HepG2 (cell line): Measurements from ENCODE around the gene TPCN2. TPM values are rescaled to one million over a fixed set of nuclear protein-coding genes. Genes with fewer than 3 reads are reported as not detected.

ENCODE experiments used
- ARNTL ChIP-seq: sonication (generic); formaldehyde crosslinking; IDR thresholded peaks from 2 replicates; pipeline ENCODE4 v1.4.0; 2020; ENCODE audit warnings: mild to moderate bottlenecking, missing genetic modification reagents
- DMAP1 ChIP-seq: IDR thresholded peaks from 2 replicates; pipeline ENCODE4 v1.6.1; 2016
- FOSL2 ChIP-seq: sonication (generic); formaldehyde crosslinking; IDR thresholded peaks from 2 replicates; pipeline ENCODE4 v1.4.0; 2020; ENCODE audit warnings: missing genetic modification reagents
- KMT2A ChIP-seq: sonication (generic); formaldehyde crosslinking; IDR thresholded peaks from 2 replicates; pipeline ENCODE4 v1.4.0; 2020; ENCODE audit warnings: missing genetic modification reagents
- NFYC ChIP-seq: IDR thresholded peaks from 2 replicates; pipeline ENCODE4 v1.6.1; 2016; ENCODE audit warnings: missing genetic modification reagents, missing compliant biosample characterization
- SETDB1 ChIP-seq: sonication (generic); formaldehyde crosslinking; IDR thresholded peaks from 2 replicates; pipeline ENCODE4 v1.5.1; 2020; ENCODE audit warnings: missing genetic modification reagents, mild to moderate bottlenecking, borderline replicate concordance
- TEAD2 ChIP-seq: sonication (generic); formaldehyde crosslinking; IDR thresholded peaks from 2 replicates; pipeline ENCODE4 v1.9.0; 2021; ENCODE audit warnings: missing genetic modification reagents
- ZFAT ChIP-seq: sonication (generic); formaldehyde crosslinking; conservative IDR thresholded peaks from 2 replicates; pipeline ENCODE4 v1.8.1; 2023; ENCODE audit warnings: missing genetic modification reagents, inconsistent platforms
- ZFP37 ChIP-seq: sonication (generic); formaldehyde crosslinking; IDR thresholded peaks from 2 replicates; pipeline ENCODE4 v1.4.0; 2020; ENCODE audit warnings: missing genetic modification reagents, borderline replicate concordance
- ZFP62 ChIP-seq: sonication (generic); formaldehyde crosslinking; IDR thresholded peaks from 2 replicates; pipeline ENCODE4 v1.4.0; 2020; ENCODE audit warnings: missing genetic modification reagents
- ZNF12 ChIP-seq: sonication (generic); formaldehyde crosslinking; IDR thresholded peaks from 2 replicates; pipeline ENCODE4 v1.5.0; 2020; ENCODE audit warnings: missing genetic modification reagents
- ZNF207 ChIP-seq: fragments of 450-650 bp; IDR thresholded peaks from 2 replicates; pipeline ENCODE4 v1.6.1; 2016; ENCODE audit warnings: antibody characterized with exemption, borderline replicate concordance
- ZNF432 ChIP-seq: sonication (generic); formaldehyde crosslinking; IDR thresholded peaks from 2 replicates; pipeline ENCODE4 v1.5.0; 2020; ENCODE audit warnings: missing genetic modification reagents, mild to moderate bottlenecking, borderline replicate concordance
- ZNF556 ChIP-seq: sonication (generic); formaldehyde crosslinking; IDR thresholded peaks from 2 replicates; pipeline ENCODE4 v1.4.0; 2020; ENCODE audit warnings: mild to moderate bottlenecking, missing genetic modification reagents, borderline replicate concordance
- polyA plus RNA-seq, 8 experiments: library from polyadenylated mRNA; depleted of rRNA in 3 of 8; stranded (reverse) in 7 of 8; unstranded in 1 of 8; fragments of >200 nt; fragmentation: Illumina TruSeq in 4 of 8; extraction: Trizol in 4 of 8; gene quantifications; 2 replicates each; pipeline versions ENCODE4 v1.2.1 to v1.2.3, GENCODE V29; 2011 to 2016; ENCODE audit warnings: low read depth in 4 of 8, missing spikeins in 1 of 8, mixed read lengths in 1 of 8; ENCODE audit not compliant: insufficient read depth in 1 of 8
- total RNA-seq, 5 experiments: library from RNA; depleted of rRNA; stranded (reverse); fragments of >200 nt; fragmentation: Illumina TruSeq; extraction: Trizol; gene quantifications; 2 replicates each; pipeline ENCODE4 v1.2.3, GENCODE V29; 2016; ENCODE audit warnings: low read depth in 1 of 5
- TF ChIP-seq, protein P1 (sequence below): sonication (generic); formaldehyde crosslinking; IDR thresholded peaks from 2 replicates; pipeline ENCODE4 v1.9.0; 2021; ENCODE audit warnings: missing genetic modification reagents, mild to moderate bottlenecking, borderline replicate concordance
- TF ChIP-seq, protein P2 (sequence below): sonication (generic); formaldehyde crosslinking; IDR thresholded peaks from 2 replicates; pipeline ENCODE4 v1.4.0; 2020; ENCODE audit warnings: mild to moderate bottlenecking, low read depth, missing genetic modification reagents
- TF ChIP-seq, protein P3 (sequence below): sonication (generic); formaldehyde crosslinking; IDR thresholded peaks from 2 replicates; pipeline ENCODE4 v1.4.0; 2020; ENCODE audit warnings: mild to moderate bottlenecking, missing genetic modification reagents
- TF ChIP-seq, protein P4 (sequence below): sonication (generic); IDR thresholded peaks from 2 replicates; pipeline ENCODE4 v1.6.1; 2016; ENCODE audit warnings: low read depth, borderline replicate concordance
- TF ChIP-seq, protein P5 (sequence below): sonication (generic); formaldehyde crosslinking; IDR thresholded peaks from 2 replicates; pipeline ENCODE4 v1.4.0; 2020; ENCODE audit warnings: low read depth, mild to moderate bottlenecking, missing genetic modification reagents
- TF ChIP-seq, protein P6 (sequence below): sonication (generic); formaldehyde crosslinking; IDR thresholded peaks from 2 replicates; pipeline ENCODE4 v1.4.0; 2020; ENCODE audit warnings: missing genetic modification reagents, borderline replicate concordance

Gene TPCN2
- total and polyA plus RNA-seq, 2 of the 13 experiments (the other 11 are each of a cell fraction or from before 2014, with no cell fraction given) = 5.6 to 5.9 TPM

DNA sequence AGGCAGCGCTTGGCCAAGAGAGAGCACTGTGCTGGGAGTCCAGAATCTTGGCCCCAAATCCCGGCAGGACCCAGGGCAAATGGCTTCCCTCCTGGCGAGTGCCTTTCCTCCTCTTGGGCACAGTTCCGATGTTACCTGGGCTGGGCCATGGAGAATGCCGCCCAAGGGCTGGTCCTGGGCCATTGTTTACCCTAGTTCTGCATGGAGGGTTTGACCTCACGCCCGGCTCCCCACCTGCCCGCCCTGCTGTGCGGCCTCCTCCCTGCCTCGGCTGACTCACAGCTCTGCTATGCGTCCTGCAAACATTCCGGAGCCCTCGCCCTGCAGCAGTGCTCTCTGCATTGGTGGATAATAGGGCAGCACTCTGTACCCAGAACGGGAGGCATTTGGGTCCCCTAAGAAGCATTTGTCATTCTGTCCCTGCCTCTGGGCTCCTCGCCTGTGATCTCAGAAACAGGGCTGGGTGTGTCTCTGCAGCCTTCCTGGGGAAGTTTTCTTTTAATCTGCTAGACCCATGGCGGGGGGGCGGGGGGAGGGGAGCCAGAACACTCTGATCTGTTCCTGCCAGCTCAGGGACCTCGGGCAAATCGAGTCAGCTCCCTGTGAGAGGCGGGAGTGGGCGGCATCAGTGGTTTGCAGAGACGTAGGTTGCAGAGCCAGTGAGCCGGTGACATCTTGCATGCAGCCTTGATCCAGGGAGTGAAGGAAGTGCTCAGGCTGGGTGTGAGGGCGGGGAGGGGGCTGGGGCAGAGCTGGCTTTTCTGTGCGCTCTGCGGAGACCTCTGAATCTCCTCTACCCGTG is 74.1 kb downstream of the TPCN2 start (continued):
- TF ChIP-seq ZNF432 (no peak), NFYC (CRISPR knock-in tag) (no peak), ZNF12 (CRISPR knock-in tag) (peak; percentile 48; the same call in 1 of the 2 replicates), SETDB1 (CRISPR knock-in tag) (no peak), ARNTL (peak; percentile 36; the same call in 1 of the 2 replicates), ZNF207 (no peak), ZFP37 (CRISPR knock-in tag) (no peak), DMAP1 (no peak), KMT2A (no peak), ZNF556 (0 out of 2 replicates have a peak, but pooled peaks have one; percentile 44), FOSL2 (peak; percentile 100), ZFAT (CRISPR knock-in tag) (no peak), TEAD2 (no peak), ZFP62 (no peak)
- TF ChIP-seq, protein P1, sequence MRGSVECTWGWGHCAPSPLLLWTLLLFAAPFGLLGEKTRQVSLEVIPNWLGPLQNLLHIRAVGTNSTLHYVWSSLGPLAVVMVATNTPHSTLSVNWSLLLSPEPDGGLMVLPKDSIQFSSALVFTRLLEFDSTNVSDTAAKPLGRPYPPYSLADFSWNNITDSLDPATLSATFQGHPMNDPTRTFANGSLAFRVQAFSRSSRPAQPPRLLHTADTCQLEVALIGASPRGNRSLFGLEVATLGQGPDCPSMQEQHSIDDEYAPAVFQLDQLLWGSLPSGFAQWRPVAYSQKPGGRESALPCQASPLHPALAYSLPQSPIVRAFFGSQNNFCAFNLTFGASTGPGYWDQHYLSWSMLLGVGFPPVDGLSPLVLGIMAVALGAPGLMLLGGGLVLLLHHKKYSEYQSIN (CRISPR knock-in tag) = no peak
- TF ChIP-seq, protein P2, sequence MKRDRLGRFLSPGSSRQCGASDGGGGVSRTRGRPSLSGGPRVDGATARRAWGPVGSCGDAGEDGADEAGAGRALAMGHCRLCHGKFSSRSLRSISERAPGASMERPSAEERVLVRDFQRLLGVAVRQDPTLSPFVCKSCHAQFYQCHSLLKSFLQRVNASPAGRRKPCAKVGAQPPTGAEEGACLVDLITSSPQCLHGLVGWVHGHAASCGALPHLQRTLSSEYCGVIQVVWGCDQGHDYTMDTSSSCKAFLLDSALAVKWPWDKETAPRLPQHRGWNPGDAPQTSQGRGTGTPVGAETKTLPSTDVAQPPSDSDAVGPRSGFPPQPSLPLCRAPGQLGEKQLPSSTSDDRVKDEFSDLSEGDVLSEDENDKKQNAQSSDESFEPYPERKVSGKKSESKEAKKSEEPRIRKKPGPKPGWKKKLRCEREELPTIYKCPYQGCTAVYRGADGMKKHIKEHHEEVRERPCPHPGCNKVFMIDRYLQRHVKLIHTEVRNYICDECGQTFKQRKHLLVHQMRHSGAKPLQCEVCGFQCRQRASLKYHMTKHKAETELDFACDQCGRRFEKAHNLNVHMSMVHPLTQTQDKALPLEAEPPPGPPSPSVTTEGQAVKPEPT (CRISPR knock-in tag) = no peak
- TF ChIP-seq, protein P3, sequence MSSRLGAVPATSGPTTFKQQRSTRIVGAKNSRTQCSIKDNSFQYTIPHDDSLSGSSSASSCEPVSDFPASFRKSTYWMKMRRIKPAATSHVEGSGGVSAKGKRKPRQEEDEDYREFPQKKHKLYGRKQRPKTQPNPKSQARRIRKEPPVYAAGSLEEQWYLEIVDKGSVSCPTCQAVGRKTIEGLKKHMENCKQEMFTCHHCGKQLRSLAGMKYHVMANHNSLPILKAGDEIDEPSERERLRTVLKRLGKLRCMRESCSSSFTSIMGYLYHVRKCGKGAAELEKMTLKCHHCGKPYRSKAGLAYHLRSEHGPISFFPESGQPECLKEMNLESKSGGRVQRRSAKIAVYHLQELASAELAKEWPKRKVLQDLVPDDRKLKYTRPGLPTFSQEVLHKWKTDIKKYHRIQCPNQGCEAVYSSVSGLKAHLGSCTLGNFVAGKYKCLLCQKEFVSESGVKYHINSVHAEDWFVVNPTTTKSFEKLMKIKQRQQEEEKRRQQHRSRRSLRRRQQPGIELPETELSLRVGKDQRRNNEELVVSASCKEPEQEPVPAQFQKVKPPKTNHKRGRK = no peak
- TF ChIP-seq, protein P4, sequence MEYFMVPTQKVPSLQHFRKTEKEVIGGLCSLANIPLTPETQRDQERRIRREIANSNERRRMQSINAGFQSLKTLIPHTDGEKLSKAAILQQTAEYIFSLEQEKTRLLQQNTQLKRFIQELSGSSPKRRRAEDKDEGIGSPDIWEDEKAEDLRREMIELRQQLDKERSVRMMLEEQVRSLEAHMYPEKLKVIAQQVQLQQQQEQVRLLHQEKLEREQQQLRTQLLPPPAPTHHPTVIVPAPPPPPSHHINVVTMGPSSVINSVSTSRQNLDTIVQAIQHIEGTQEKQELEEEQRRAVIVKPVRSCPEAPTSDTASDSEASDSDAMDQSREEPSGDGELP = peak; percentile 51; the same call in 1 of the 2 replicates
- TF ChIP-seq, protein P5, sequence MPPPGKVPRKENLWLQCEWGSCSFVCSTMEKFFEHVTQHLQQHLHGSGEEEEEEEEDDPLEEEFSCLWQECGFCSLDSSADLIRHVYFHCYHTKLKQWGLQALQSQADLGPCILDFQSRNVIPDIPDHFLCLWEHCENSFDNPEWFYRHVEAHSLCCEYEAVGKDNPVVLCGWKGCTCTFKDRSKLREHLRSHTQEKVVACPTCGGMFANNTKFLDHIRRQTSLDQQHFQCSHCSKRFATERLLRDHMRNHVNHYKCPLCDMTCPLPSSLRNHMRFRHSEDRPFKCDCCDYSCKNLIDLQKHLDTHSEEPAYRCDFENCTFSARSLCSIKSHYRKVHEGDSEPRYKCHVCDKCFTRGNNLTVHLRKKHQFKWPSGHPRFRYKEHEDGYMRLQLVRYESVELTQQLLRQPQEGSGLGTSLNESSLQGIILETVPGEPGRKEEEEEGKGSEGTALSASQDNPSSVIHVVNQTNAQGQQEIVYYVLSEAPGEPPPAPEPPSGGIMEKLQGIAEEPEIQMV (CRISPR knock-in tag) = no peak
- TF ChIP-seq, protein P6, sequence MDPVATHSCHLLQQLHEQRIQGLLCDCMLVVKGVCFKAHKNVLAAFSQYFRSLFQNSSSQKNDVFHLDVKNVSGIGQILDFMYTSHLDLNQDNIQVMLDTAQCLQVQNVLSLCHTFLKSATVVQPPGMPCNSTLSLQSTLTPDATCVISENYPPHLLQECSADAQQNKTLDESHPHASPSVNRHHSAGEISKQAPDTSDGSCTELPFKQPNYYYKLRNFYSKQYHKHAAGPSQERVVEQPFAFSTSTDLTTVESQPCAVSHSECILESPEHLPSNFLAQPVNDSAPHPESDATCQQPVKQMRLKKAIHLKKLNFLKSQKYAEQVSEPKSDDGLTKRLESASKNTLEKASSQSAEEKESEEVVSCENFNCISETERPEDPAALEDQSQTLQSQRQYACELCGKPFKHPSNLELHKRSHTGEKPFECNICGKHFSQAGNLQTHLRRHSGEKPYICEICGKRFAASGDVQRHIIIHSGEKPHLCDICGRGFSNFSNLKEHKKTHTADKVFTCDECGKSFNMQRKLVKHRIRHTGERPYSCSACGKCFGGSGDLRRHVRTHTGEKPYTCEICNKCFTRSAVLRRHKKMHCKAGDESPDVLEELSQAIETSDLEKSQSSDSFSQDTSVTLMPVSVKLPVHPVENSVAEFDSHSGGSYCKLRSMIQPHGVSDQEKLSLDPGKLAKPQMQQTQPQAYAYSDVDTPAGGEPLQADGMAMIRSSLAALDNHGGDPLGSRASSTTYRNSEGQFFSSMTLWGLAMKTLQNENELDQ (CRISPR knock-in tag) = no peak
